Osteoblast (primary cell): ENCODE measurements around the gene STARD10. TPM values are rescaled to one million over a fixed set of nuclear protein-coding genes. Genes with fewer than 3 reads are reported as not detected.

Experiments
- DNase-seq: peaks from one replicate; pipeline ENCODE4 v3.0.0; 2011; ENCODE audit warnings: low spot score, mixed read lengths; ENCODE audit not compliant: insufficient read length; ENCODE audit errors: missing footprints
- H2AFZ ChIP-seq: 2 replicates; pipeline ENCODE4 v1.6.0; 2011; ENCODE audit warnings: mild to moderate bottlenecking, low read length
- H3K27ac ChIP-seq: 2 replicates; pipeline ENCODE4 v1.5.1; 2011; ENCODE audit warnings: mild to moderate bottlenecking, low read depth, low read length, moderate library complexity
- H3K27me3 ChIP-seq: 2 replicates; pipeline ENCODE4 v1.6.0; 2012; ENCODE audit warnings: mild to moderate bottlenecking, control low read depth, inconsistent platforms, low read length, moderate library complexity; ENCODE audit not compliant: insufficient read depth
- H3K36me3 ChIP-seq: 2 replicates; pipeline ENCODE4 v1.5.1; 2011; ENCODE audit warnings: mild to moderate bottlenecking, low read length, control low read depth, moderate library complexity; ENCODE audit not compliant: insufficient read depth
- H3K4me1 ChIP-seq: 2 replicates; pipeline ENCODE4 v1.5.1; 2011; ENCODE audit warnings: mild to moderate bottlenecking, low read length, control low read depth, moderate library complexity; ENCODE audit not compliant: insufficient read depth
- H3K4me2 ChIP-seq: 2 replicates; pipeline ENCODE4 v1.6.0; 2011; ENCODE audit warnings: mild to moderate bottlenecking, low read length; ENCODE audit not compliant: insufficient read depth
- H3K4me3 ChIP-seq: fragments of 200-600 bp; sonication (generic); 3 replicates; pipeline ENCODE4 v1.5.1; 2012; ENCODE audit warnings: mild to moderate bottlenecking, low read length, inconsistent platforms; ENCODE audit not compliant: insufficient read depth
- H3K79me2 ChIP-seq: 2 replicates; pipeline ENCODE4 v1.6.0; 2012; ENCODE audit warnings: mild to moderate bottlenecking, low read length, control low read depth, inconsistent platforms; ENCODE audit not compliant: insufficient read depth
- H3K9me3 ChIP-seq: 2 replicates; pipeline ENCODE4 v1.5.1; 2011; ENCODE audit warnings: low read depth, low read length, control low read depth
- H4K20me1 ChIP-seq: 2 replicates; pipeline ENCODE4 v1.6.0; 2012; ENCODE audit warnings: mild to moderate bottlenecking, low read length, control low read depth; ENCODE audit not compliant: insufficient read depth
- total RNA-seq: library from RNA; depleted of rRNA; stranded (reverse); fragments of >200 nt; gene quantifications from 2 replicates; pipeline ENCODE4 v1.2.3, GENCODE V29; 2012
- TF ChIP-seq, protein P1 (sequence below): IDR thresholded peaks from 2 replicates; pipeline ENCODE4 v1.5.1; 2011; ENCODE audit warnings: mild to moderate bottlenecking, low read depth, low read length, moderate library complexity; ENCODE audit errors: extremely low read depth

STARD10 gene
- total RNA-seq, 1 donor: 25.7 TPM

- H3K36me3 ChIP-seq: no peaks in the 10 kb centered on the region
- DNase-seq: peak; percentile 76
- no peaks in the 10 kb centered on the region for H4K20me1 ChIP-seq
- H3K4me3 ChIP-seq: no peak overlapping the region
- H3K9me3 ChIP-seq: no peaks in the 10 kb centered on the region
- no peak overlapping the region for H3K27ac ChIP-seq
- no peaks in the 10 kb centered on the region for H3K27me3 ChIP-seq
- no peak overlapping the region for H2AFZ ChIP-seq
- TF ChIP-seq, protein P1, sequence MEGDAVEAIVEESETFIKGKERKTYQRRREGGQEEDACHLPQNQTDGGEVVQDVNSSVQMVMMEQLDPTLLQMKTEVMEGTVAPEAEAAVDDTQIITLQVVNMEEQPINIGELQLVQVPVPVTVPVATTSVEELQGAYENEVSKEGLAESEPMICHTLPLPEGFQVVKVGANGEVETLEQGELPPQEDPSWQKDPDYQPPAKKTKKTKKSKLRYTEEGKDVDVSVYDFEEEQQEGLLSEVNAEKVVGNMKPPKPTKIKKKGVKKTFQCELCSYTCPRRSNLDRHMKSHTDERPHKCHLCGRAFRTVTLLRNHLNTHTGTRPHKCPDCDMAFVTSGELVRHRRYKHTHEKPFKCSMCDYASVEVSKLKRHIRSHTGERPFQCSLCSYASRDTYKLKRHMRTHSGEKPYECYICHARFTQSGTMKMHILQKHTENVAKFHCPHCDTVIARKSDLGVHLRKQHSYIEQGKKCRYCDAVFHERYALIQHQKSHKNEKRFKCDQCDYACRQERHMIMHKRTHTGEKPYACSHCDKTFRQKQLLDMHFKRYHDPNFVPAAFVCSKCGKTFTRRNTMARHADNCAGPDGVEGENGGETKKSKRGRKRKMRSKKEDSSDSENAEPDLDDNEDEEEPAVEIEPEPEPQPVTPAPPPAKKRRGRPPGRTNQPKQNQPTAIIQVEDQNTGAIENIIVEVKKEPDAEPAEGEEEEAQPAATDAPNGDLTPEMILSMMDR: no peak
- H3K79me2 ChIP-seq: no peaks in the 10 kb centered on the region
- peaks cover 17% of the 10 kb centered on the region for H3K4me1 ChIP-seq
- H3K4me2 ChIP-seq: no peak overlapping the region
Observed at GRCh38 chr11:72787216-72788104, 6.4 kb downstream of the STARD10 start.

- H3K36me3 ChIP-seq: no peaks in the 10 kb centered on the region
- peak; percentile 13 for DNase-seq
- H3K27ac ChIP-seq: no peak overlapping the region
- no peaks in the 10 kb centered on the region for H3K27me3 ChIP-seq
- no peaks in the 10 kb centered on the region for H4K20me1 ChIP-seq
- no peak overlapping the region for H3K4me2 ChIP-seq
- peaks cover 20% of the 10 kb centered on the region for H3K4me1 ChIP-seq
- no peaks in the 10 kb centered on the region for H3K79me2 ChIP-seq
- no peak overlapping the region for H2AFZ ChIP-seq
- no peak overlapping the region for H3K4me3 ChIP-seq
- TF ChIP-seq, protein P1: no peak
- H3K9me3 ChIP-seq: no peaks in the 10 kb centered on the region
Observed at GRCh38 chr11:72786305-72787215, 7.3 kb downstream of the STARD10 start.

- TF ChIP-seq, protein P1: no peak
- H4K20me1 ChIP-seq: no peaks in the 10 kb centered on the region
Observed at GRCh38 chr11:72784662-72785061, 9.2 kb downstream of the STARD10 start.

More at GRCh38 chr11:72784662-72785061, 9.2 kb downstream of the STARD10 start:
- no peaks in the 10 kb centered on the region for H3K79me2 ChIP-seq
- H3K36me3 ChIP-seq: no peaks in the 10 kb centered on the region
- no peak overlapping the region for H3K4me3 ChIP-seq
- H3K4me1 ChIP-seq: peaks cover 10% of the 10 kb centered on the region
- DNase-seq: peak; percentile 68
- no peak overlapping the region for H3K4me2 ChIP-seq
- peaks cover 13% of the 10 kb centered on the region for H3K27me3 ChIP-seq
- no peak overlapping the region for H2AFZ ChIP-seq
- no peaks in the 10 kb centered on the region for H3K9me3 ChIP-seq
- H3K27ac ChIP-seq: no peak overlapping the region
